ENCODE measurements around the gene CEBPA. TPM values are rescaled to one million over a fixed set of nuclear protein-coding genes. Genes with fewer than 3 reads are reported as not detected.

CEBPA gene
- total and polyA plus RNA-seq, 10 of the 15 experiments (the other 5 are each of a cell fraction or from before 2014, with no cell fraction given): 0.04 to 0.36 (median 0.13) TPM; not detected in 4

DNA sequence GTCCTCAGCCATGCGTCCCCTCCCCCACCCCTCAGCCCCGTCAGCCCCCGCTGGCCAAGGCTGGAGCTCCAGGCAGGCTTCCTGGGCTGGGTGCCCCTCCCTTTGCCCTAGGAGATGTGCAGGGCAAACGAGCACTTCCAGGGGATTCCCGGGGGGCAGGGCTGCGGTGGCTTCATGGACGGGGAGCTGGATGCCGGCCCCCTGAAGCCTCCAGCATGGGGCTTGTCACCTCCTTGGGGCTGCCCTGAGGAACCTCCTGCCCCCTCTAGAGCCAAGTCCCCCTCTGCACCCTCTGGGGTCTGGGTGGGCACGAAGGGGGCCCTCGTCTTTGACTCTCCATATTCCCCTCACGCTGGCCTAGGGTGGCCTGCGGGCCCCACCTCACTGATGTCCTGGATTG, 51.3 kb downstream of the CEBPA start:
- ATAC-seq (no peak), DNase-seq (ENCODE audit: low read depth, low spot score) (no peak), FAIRE-seq (no peak)
- H3K9ac ChIP-seq (ENCODE audit: control insufficient read depth, insufficient read depth, low read length): no peak overlapping the region
- WGBS (ENCODE audit: insufficient coverage, insufficient replicate concordance, low lambda C conversion rate, missing lambda C conversion rate): 79% methylated on average over 9 of the region's 12 CpGs
- no peak overlapping the region for H3K4me2 ChIP-seq (ENCODE audit: control insufficient read depth, insufficient read depth)
- intact Hi-C loops (cut with micrococcal nuclease; ENCODE audit: unreplicated experiment) (no loop called here), in situ Hi-C loops (cut with MboI) (no loop called here)
- H3K4me3 ChIP-seq: no peak overlapping the region
- ChIA-PET POLR2A (no interaction called here), RAD21 (ENCODE audit: unreplicated experiment) (no interaction called here), SMC1A (ENCODE audit: uncharacterized antibody, unreplicated experiment) (no interaction called here), CTCF (no interaction called here)
- H3K36me3 ChIP-seq (ENCODE audit: control insufficient read depth in 2 of 2, insufficient read depth in 2 of 2, low read length in 1 of 2): no peaks in the 10 kb centered on the region
- no TSS peak for BruUV-seq (replicated peaks)
- no peak overlapping the region for H2AFZ ChIP-seq (ENCODE audit: control insufficient read depth, low read depth, low read length)
- H3K27ac ChIP-seq (ENCODE audit: control insufficient read depth, insufficient read depth): no peak overlapping the region
- no peaks in the 10 kb centered on the region; the same call in 2 of the 3 replicates for H3K9me3 ChIP-seq (replicated peaks; ENCODE audit: control insufficient read depth, insufficient read depth, low read length)
- no peaks in the 10 kb centered on the region for H3K79me2 ChIP-seq (ENCODE audit: control insufficient read depth, insufficient read depth, low read length)
- no peaks in the 10 kb centered on the region for H4K20me1 ChIP-seq (ENCODE audit: control insufficient read depth, insufficient read depth)
- TF ChIP-seq YBX1 (IDR thresholded peaks at IDR 0.05) (no peak), SMAD5 (IDR thresholded peaks at IDR 0.05; ENCODE audit: low read depth) (no peak), NRF1 (conservative IDR thresholded peaks at IDR 0.05; ENCODE audit: low read depth, low read length) (no peak), HCFC1 (IDR thresholded peaks at IDR 0.05; ENCODE audit: low read length) (no peak), FOXK2 (IDR thresholded peaks at IDR 0.05) (no peak), MTA2 (IDR thresholded peaks at IDR 0.05; ENCODE audit: low read depth) (no peak), NFYA (IDR thresholded peaks at IDR 0.05; ENCODE audit: borderline replicate concordance, low read depth, low read length) (no peak), TAF1 (IDR thresholded peaks at IDR 0.05; ENCODE audit: borderline replicate concordance, low read depth, low read length) (no peak), GATAD2B (conservative IDR thresholded peaks at IDR 0.05; ENCODE audit: low read depth) (no peak), NR2C1 (IDR thresholded peaks at IDR 0.05) (no peak), TBL1XR1 (IDR thresholded peaks at IDR 0.05; ENCODE audit: low read depth, low read length) (no peak), STAT3 (IDR thresholded peaks at IDR 0.05; ENCODE audit: low read depth, low read length) (no peak)
- TF ChIP-seq, protein P1, sequence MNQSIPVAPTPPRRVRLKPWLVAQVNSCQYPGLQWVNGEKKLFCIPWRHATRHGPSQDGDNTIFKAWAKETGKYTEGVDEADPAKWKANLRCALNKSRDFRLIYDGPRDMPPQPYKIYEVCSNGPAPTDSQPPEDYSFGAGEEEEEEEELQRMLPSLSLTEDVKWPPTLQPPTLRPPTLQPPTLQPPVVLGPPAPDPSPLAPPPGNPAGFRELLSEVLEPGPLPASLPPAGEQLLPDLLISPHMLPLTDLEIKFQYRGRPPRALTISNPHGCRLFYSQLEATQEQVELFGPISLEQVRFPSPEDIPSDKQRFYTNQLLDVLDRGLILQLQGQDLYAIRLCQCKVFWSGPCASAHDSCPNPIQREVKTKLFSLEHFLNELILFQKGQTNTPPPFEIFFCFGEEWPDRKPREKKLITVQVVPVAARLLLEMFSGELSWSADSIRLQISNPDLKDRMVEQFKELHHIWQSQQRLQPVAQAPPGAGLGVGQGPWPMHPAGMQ (IDR thresholded peaks at IDR 0.05; ENCODE audit: borderline replicate concordance): no peak
- TF ChIP-seq, protein P2, sequence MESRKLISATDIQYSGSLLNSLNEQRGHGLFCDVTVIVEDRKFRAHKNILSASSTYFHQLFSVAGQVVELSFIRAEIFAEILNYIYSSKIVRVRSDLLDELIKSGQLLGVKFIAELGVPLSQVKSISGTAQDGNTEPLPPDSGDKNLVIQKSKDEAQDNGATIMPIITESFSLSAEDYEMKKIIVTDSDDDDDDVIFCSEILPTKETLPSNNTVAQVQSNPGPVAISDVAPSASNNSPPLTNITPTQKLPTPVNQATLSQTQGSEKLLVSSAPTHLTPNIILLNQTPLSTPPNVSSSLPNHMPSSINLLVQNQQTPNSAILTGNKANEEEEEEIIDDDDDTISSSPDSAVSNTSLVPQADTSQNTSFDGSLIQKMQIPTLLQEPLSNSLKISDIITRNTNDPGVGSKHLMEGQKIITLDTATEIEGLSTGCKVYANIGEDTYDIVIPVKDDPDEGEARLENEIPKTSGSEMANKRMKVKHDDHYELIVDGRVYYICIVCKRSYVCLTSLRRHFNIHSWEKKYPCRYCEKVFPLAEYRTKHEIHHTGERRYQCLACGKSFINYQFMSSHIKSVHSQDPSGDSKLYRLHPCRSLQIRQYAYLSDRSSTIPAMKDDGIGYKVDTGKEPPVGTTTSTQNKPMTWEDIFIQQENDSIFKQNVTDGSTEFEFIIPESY (IDR thresholded peaks at IDR 0.05): no peak
- TF ChIP-seq, protein P3, sequence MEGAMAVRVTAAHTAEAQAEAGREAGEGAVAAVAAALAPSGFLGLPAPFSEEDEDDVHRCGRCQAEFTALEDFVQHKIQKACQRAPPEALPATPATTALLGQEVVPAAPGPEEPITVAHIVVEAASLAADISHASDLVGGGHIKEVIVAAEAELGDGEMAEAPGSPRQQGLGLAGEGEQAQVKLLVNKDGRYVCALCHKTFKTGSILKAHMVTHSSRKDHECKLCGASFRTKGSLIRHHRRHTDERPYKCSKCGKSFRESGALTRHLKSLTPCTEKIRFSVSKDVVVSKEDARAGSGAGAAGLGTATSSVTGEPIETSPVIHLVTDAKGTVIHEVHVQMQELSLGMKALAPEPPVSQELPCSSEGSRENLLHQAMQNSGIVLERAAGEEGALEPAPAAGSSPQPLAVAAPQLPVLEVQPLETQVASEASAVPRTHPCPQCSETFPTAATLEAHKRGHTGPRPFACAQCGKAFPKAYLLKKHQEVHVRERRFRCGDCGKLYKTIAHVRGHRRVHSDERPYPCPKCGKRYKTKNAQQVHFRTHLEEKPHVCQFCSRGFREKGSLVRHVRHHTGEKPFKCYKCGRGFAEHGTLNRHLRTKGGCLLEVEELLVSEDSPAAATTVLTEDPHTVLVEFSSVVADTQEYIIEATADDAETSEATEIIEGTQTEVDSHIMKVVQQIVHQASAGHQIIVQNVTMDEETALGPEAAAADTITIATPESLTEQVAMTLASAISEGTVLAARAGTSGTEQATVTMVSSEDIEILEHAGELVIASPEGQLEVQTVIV (IDR thresholded peaks at IDR 0.05; ENCODE audit: borderline replicate concordance, partially characterized antibody): no peak
- TF ChIP-seq, protein P4, sequence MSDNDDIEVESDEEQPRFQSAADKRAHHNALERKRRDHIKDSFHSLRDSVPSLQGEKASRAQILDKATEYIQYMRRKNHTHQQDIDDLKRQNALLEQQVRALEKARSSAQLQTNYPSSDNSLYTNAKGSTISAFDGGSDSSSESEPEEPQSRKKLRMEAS (IDR thresholded peaks at IDR 0.05; ENCODE audit: low read depth, low read length): no peak
- no peaks in the 10 kb centered on the region for H3K27me3 ChIP-seq (replicated peaks in 1 of 2; ENCODE audit: control insufficient read depth in 2 of 2, insufficient read depth in 2 of 2, low read length in 1 of 2)
- no peaks in the 10 kb centered on the region for H3K4me1 ChIP-seq (ENCODE audit: control insufficient read depth, insufficient read depth, low read length)

All from GM12878 (cell line).